GM12801 (cell line): ENCODE measurements around the gene ETV3.

Experiments used
- CTCF ChIP-seq: IDR thresholded peaks from one replicate; pipeline ENCODE4 v1.5.1; 2011; ENCODE audit warnings: control low read depth; ENCODE audit not compliant: insufficient read length; ENCODE audit errors: extremely low read depth

Gene ETV3

GRCh38 chr1:157147906-157148700 is 9.9 kb upstream of the ETV3 start:
- TF ChIP-seq CTCF, result no peak

DNA sequence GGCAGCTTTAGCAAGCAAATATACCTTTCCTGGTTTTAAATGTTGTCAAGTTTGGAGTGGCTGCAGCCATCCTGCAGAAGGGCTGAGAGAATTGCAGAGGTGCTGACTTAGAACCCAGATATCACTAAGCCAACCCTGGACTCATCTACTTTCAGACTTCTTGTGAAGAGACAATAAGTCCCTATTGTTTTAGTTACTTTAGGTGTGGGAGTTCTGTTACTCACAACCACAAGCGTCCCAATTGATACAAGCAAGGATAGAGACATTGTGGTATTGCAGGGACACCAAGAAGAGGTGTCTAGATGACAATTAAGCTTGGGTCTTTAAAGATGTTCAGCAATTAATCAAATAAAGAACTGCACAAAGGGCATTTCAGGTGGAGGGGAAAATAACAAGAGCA is 8.8 kb upstream of the ETV3 start:
- no peak for TF ChIP-seq CTCF

- no peak for TF ChIP-seq CTCF
These were observed 8.0 kb upstream of the ETV3 start for GRCh38 chr1:157146244-157146643.

DNA sequence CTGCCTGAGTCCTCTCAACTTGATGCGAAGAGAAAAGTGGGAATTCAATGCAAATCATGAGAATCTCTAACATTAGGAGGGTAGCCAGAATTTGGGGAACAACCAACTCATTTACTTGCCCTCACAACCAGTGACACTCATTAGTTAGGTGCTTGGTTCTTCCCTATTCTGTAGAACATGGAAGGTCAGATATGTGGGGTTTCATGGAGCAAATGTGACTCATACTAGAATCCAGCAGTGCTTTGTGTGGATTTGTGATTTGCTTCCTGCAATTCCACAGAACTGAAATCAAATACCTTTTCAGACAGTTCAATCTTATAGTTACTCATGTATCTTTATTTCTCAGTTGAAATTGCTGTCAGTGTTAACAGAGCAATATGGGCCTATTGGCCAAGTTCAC is 6.9 kb upstream of the ETV3 start:
- TF ChIP-seq CTCF, result no peak

DNA sequence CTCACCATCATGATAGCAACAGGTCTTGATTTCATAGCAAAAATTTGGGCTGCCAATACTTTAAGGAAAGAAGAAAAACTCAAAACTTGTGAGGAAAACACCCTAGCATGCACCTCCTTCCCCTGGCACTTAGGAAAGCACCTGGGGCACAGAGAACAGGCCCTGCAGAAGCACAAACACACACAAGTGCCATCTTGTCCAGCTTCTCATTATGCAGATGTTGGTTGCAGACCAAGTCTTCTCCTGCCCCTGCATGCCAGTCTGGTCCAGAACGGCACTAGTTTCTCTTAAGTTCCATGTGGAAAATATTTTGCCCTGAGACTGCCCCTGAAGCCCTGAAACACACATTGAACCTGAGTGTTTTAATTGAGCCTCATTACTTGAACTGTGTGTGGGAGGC is 6.3 kb upstream of the ETV3 start:
- TF ChIP-seq CTCF, result no peak

- TF ChIP-seq CTCF, result no peak
These were observed 4.7 kb upstream of the ETV3 start for GRCh38 chr1:157142765-157143423.

- TF ChIP-seq CTCF, result no peak
These were observed 4.0 kb upstream of the ETV3 start for GRCh38 chr1:157142201-157142600.
